ENCODE measurements around the gene LRRC45. TPM values are rescaled to one million over a fixed set of nuclear protein-coding genes. Genes with fewer than 3 reads are reported as not detected.

The LRRC45 gene
- total RNA-seq, 1 experiment from 2014 or later = 38.1 TPM

DNA sequence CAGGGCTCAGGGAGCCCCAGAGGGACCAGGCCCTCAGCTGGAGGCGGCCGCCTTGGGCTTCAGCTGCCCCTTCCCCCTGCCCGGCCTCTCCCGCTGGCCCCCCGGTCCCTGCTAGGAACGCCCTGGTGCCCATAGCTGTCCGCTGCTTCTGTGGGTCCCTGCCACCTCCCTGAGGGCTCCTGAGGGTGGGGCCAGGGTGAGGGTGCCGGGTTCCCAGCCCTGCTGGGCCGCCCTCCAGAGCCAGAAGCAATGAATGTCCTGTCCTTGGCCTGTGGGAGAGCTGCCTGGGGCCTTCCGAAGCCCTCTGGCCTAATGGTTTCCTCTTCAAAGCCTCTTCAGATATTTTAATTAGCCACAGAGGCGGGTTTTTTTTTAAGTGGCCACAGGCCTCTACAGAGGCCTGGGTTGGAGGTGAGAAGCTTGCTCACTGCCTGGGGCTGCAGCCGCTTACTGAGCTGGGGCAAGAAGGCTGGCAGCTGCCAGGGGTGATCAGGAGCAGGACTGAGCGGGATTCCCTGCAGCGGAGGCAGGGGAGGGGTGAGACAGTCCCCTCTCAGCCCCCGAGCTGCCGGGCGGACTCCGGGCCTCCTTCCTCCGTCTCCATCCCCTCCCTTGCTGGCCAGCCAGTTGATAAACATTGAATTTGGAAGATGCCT lies 10.3 kb upstream of the LRRC45 start (continued):
- TF ChIP-seq, protein P1, sequence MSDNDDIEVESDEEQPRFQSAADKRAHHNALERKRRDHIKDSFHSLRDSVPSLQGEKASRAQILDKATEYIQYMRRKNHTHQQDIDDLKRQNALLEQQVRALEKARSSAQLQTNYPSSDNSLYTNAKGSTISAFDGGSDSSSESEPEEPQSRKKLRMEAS (CRISPR knock-in tag; IDR thresholded peaks at IDR 0.05) = no peak
- TF ChIP-seq NFE2L1 (CRISPR knock-in tag; IDR thresholded peaks at IDR 0.05) (no peak), MXD4 (CRISPR knock-in tag; IDR thresholded peaks at IDR 0.05; ENCODE audit: borderline replicate concordance) (no peak), SP1 (CRISPR knock-in tag; conservative IDR thresholded peaks at IDR 0.05) (no peak), JUN (CRISPR knock-in tag; IDR thresholded peaks at IDR 0.05) (no peak), ZNF138 (CRISPR knock-in tag; conservative IDR thresholded peaks at IDR 0.05) (no peak)
- TF ChIP-seq, protein P2, sequence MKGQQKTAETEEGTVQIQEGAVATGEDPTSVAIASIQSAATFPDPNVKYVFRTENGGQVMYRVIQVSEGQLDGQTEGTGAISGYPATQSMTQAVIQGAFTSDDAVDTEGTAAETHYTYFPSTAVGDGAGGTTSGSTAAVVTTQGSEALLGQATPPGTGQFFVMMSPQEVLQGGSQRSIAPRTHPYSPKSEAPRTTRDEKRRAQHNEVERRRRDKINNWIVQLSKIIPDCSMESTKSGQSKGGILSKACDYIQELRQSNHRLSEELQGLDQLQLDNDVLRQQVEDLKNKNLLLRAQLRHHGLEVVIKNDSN (CRISPR knock-in tag; IDR thresholded peaks at IDR 0.05) = no peak
- TF ChIP-seq, protein P3, sequence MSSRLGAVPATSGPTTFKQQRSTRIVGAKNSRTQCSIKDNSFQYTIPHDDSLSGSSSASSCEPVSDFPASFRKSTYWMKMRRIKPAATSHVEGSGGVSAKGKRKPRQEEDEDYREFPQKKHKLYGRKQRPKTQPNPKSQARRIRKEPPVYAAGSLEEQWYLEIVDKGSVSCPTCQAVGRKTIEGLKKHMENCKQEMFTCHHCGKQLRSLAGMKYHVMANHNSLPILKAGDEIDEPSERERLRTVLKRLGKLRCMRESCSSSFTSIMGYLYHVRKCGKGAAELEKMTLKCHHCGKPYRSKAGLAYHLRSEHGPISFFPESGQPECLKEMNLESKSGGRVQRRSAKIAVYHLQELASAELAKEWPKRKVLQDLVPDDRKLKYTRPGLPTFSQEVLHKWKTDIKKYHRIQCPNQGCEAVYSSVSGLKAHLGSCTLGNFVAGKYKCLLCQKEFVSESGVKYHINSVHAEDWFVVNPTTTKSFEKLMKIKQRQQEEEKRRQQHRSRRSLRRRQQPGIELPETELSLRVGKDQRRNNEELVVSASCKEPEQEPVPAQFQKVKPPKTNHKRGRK (CRISPR knock-in tag; IDR thresholded peaks at IDR 0.05; ENCODE audit: borderline replicate concordance) = no peak
- TF ChIP-seq, protein P4, sequence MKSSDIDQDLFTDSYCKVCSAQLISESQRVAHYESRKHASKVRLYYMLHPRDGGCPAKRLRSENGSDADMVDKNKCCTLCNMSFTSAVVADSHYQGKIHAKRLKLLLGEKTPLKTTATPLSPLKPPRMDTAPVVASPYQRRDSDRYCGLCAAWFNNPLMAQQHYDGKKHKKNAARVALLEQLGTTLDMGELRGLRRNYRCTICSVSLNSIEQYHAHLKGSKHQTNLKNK (CRISPR knock-in tag; IDR thresholded peaks at IDR 0.05) = no peak

DNA sequence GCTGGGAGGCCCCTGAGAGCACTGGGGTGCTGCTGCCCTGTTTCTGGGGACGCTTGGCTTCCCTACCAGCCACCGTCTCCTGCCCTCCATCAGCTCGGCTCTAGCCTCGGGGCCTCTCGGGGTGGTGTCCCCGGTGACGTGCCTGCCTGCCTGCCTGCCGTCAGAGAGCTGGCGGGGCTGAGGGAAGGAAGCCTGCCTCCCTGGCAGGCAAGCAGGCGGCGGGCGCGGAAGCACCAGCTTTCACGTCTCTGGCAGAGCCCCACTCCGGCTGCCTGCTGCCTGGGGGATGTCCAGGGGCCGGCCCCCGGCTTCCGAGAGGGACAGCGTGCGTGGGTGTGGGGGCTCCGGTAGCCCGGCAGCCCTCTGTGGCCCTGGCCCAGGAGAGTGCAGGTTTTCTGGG lies 9.8 kb upstream of the LRRC45 start:
- TF ChIP-seq MYBL2 (CRISPR knock-in tag; IDR thresholded peaks at IDR 0.05) (no peak), NR1H2 (CRISPR knock-in tag; IDR thresholded peaks at IDR 0.05) (no peak), ZNF423 (CRISPR knock-in tag; IDR thresholded peaks at IDR 0.05) (no peak), ATF1 (CRISPR knock-in tag; IDR thresholded peaks at IDR 0.05) (no peak), RORB (CRISPR knock-in tag; IDR thresholded peaks at IDR 0.05) (no peak)
- TF ChIP-seq, protein P5, sequence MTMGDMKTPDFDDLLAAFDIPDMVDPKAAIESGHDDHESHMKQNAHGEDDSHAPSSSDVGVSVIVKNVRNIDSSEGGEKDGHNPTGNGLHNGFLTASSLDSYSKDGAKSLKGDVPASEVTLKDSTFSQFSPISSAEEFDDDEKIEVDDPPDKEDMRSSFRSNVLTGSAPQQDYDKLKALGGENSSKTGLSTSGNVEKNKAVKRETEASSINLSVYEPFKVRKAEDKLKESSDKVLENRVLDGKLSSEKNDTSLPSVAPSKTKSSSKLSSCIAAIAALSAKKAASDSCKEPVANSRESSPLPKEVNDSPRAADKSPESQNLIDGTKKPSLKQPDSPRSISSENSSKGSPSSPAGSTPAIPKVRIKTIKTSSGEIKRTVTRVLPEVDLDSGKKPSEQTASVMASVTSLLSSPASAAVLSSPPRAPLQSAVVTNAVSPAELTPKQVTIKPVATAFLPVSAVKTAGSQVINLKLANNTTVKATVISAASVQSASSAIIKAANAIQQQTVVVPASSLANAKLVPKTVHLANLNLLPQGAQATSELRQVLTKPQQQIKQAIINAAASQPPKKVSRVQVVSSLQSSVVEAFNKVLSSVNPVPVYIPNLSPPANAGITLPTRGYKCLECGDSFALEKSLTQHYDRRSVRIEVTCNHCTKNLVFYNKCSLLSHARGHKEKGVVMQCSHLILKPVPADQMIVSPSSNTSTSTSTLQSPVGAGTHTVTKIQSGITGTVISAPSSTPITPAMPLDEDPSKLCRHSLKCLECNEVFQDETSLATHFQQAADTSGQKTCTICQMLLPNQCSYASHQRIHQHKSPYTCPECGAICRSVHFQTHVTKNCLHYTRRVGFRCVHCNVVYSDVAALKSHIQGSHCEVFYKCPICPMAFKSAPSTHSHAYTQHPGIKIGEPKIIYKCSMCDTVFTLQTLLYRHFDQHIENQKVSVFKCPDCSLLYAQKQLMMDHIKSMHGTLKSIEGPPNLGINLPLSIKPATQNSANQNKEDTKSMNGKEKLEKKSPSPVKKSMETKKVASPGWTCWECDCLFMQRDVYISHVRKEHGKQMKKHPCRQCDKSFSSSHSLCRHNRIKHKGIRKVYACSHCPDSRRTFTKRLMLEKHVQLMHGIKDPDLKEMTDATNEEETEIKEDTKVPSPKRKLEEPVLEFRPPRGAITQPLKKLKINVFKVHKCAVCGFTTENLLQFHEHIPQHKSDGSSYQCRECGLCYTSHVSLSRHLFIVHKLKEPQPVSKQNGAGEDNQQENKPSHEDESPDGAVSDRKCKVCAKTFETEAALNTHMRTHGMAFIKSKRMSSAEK (CRISPR knock-in tag; IDR thresholded peaks at IDR 0.05; ENCODE audit: borderline replicate concordance) = no peak
- TF ChIP-seq, protein P6, sequence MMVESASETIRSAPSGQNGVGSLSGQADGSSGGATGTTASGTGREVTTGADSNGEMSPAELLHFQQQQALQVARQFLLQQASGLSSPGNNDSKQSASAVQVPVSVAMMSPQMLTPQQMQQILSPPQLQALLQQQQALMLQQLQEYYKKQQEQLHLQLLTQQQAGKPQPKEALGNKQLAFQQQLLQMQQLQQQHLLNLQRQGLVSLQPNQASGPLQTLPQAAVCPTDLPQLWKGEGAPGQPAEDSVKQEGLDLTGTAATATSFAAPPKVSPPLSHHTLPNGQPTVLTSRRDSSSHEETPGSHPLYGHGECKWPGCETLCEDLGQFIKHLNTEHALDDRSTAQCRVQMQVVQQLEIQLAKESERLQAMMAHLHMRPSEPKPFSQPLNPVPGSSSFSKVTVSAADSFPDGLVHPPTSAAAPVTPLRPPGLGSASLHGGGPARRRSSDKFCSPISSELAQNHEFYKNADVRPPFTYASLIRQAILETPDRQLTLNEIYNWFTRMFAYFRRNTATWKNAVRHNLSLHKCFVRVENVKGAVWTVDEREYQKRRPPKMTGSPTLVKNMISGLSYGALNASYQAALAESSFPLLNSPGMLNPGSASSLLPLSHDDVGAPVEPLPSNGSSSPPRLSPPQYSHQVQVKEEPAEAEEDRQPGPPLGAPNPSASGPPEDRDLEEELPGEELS (CRISPR knock-in tag; IDR thresholded peaks at IDR 0.05) = no peak
- TF ChIP-seq, protein P7, sequence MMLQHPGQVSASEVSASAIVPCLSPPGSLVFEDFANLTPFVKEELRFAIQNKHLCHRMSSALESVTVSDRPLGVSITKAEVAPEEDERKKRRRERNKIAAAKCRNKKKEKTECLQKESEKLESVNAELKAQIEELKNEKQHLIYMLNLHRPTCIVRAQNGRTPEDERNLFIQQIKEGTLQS (CRISPR knock-in tag; conservative IDR thresholded peaks at IDR 0.05) = no peak
- DNase-seq (ENCODE audit: low spot score) (no peak), ATAC-seq (no peak)
- Mint-ChIP-seq H3K36me3 (no peaks in the 10 kb centered on the region), H3K9me3 (no peaks in the 10 kb centered on the region), H3K27me3 (ENCODE audit: low read depth) (no peaks in the 10 kb centered on the region), H3K27ac (no peak overlapping the region), H3K4me3 (no peak overlapping the region), H3K4me1 (no peaks in the 10 kb centered on the region)
- ChIA-PET CTCF (interaction anchor here (0.6 to 3.0 kb wide), 5 partner anchors 9 to 46 kb away, joined by 3 to 11 read pairs (median 4); partner anchors contain the start of genes CENPX, LRRC45 and RAC3), POLR2A (no interaction called here)

Data from WTC11 (cell line).